G401 (cell line): ENCODE results near the gene BPIFB6. TPM values are rescaled to one million over a fixed set of nuclear protein-coding genes. Genes with fewer than 3 reads are reported as not detected.
"Not testable (repeated sequence)": the region's sequence is repeated elsewhere in the genome, so short reads cannot be mapped to it uniquely, and the experiment has no call there.

Experiments
- DNase-seq: peaks from one replicate; pipeline ENCODE4 v3.0.0-alpha.2; 2015; ENCODE audit warnings: low spot score
- in situ Hi-C: cut with HindIII; loops from 2 replicates; pipeline ENCODE4 v1.10.0; 2016; ENCODE audit warnings: low sequenced_read_pairs, mixed read lengths
- total RNA-seq: library from RNA; depleted of rRNA; stranded (reverse); fragments of >200 nt; shearing (Covaris generic); gene quantifications from 2 replicates; pipeline ENCODE4 v1.2.3, GENCODE V29; 2014

BPIFB6 gene
- total RNA-seq, 1 experiment from 2014 or later, result not detected

DNA sequence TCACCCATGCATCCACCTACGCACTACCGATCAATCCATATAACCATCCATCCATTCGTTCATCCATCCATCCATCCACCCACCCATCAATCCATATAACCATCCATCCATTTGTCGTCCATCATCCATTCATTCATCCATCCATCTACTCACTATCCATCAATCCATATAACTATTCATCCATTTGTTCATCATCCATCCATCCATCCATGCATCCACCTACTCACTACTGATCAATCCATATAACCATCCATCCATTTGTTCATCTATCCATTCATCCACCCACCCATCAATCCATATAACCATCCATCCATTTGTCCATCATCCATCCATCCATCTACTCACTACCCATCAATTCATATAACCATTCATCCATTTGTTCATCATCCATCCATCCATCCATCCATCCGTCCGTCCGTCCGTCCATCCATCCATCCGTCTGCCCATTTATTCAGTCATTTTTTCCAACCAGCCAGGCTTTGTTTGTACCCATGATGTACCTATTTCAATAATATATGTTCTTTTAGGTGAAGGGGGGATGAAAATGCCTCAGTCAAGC, 6.1 kb upstream of the BPIFB6 start:
- in situ Hi-C loops, result no loop called here
- DNase-seq, result no peak

DNA sequence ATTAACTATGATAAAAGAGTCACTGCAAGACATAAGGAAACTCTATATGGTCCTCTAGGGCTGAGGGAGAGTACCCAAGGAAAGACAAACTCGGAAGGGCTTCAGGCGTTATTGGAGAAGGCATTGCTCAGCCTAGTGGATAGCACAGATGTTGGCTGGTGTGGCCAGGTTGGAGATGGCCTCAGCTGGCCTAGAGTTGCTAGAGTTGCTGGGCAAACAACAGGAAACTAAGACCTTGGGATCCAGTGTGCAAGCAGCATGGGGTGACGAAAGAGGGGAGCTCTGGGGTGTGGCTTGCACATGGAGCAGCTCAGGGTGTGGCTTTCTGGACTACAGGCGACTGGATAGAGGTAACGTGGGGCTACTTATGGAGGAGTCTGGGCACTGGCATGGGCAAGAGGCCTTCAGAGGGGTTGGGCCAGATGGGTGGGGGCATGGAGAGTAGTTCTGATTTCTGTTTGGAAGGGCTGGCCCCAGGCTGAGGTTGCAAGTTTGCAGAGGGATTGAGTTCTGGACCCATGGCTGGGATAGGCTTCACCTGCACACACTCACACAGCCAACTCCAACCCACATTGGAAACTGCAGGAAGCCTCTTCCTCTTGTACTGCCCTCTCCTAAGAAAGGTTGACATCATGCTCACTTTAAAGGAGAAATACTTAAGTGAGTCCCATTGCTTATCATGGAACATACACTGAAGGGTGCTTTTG, 5.2 kb upstream of the BPIFB6 start:
- in situ Hi-C loops, result no loop called here
- DNase-seq, result no peak

- in situ Hi-C loops, result no loop called here
- no peak for DNase-seq
Observed at GRCh38 chr20:33026779-33027759, 4.4 kb upstream of the BPIFB6 start.

- in situ Hi-C loops, result no loop called here
Observed at GRCh38 chr20:33027769-33028751, 3.4 kb upstream of the BPIFB6 start.

GRCh38 chr20:33028875-33029274, 2.6 kb upstream of the BPIFB6 start:
- in situ Hi-C loops, result no loop called here
- no peak for DNase-seq

More at GRCh38 chr20:33027769-33028751, 3.4 kb upstream of the BPIFB6 start:
- no peak for DNase-seq

- DNase-seq, result no peak
- in situ Hi-C loops, result no loop called here
Observed at GRCh38 chr20:33030076-33030475, 1.4 kb upstream of the BPIFB6 start.

DNA sequence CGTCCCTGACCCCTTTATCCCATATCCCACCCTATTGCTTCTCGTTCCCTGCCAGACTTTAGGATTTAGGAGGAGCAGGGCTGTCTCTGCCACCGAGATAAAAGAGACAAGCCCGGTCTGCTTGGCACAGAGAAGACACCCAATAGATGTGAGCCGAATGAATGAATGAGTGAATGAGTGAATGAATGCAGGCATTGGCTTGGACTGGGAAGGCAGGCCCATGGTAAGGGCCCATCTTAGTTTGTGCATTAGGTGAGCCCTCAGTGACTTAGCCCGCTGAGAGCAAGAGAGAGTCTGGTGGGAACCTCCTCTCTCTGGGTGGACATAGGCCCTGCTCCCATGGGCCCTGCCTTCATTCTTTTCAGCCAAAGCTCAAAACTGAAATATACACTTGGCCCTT, 879 bp upstream of the BPIFB6 start:
- in situ Hi-C loops, result no loop called here

DNA sequence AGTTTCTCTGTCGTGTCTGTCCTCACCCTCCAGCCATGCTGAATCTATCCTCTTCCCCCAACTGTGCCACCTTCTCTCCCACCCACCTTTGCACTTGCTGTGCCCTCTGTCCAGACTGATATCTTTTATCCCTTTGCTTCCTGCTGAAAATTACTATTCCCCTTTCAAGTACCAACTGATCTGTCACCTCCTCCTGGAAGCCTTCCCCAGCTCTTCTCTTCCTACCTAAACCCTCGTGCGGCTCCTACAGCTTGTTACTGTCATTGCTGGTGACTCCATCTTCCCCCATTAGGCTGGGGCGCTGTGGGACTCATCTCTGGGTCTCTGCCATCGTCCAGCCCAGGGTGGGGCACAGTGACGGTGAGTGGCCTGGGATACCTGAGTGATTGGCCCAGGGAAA, 1.1 kb downstream of the BPIFB6 start:
- in situ Hi-C loops, result no loop called here
- DNase-seq, result no peak

More for the DNA sequence above, 879 bp upstream of the BPIFB6 start:
- DNase-seq, result no peak

DNA sequence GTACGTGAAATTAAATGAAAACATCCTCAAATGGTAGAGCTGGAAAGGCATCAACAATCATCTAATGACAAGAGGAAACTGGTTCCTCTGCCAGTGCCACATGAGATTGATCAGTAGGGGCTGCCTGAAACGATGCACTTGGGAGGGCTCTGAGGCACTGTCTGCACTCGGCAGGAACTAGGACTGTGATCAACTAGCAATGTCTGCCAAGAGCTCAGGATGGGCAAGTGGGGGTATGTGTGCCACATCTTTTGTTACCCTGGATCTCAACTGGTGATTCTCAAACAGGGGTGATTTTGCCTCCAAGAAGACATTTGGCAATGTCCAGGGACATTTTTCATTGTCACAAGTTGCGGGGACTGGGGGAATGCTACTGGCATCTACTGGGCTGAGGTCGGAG, 1.9 kb downstream of the BPIFB6 start:
- in situ Hi-C loops, result no loop called here
- DNase-seq, result no peak

DNA sequence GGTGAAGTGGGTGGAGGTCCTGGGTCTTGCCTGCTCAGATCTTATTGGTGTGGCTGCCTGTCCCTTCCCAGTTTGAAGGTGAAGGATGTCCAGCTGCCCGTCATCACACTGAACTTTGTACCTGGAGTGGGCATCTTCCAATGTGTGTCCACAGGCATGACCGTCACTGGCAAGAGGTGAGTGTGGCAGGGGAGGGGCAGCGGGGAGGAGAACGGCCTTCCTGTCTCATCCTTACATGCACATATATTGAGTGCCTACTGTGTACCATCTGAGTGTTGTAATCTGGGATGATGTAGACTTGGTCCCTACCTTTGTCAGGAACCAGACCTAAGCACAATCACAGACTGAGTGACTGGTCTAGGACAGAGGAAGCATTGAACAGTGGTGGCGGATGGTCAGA, 2.7 kb downstream of the BPIFB6 start:
- no peak for DNase-seq
- in situ Hi-C loops, result no loop called here

GRCh38 chr20:33034901-33035492, 3.5 kb downstream of the BPIFB6 start:
- in situ Hi-C loops, result no loop called here
- DNase-seq, result no peak

GRCh38 chr20:33037456-33037855, 6.0 kb downstream of the BPIFB6 start:
- in situ Hi-C loops, result no loop called here
- DNase-seq, result no peak

GRCh38 chr20:33038243-33038642, 6.8 kb downstream of the BPIFB6 start:
- DNase-seq, result no peak
- in situ Hi-C loops, result no loop called here

DNA sequence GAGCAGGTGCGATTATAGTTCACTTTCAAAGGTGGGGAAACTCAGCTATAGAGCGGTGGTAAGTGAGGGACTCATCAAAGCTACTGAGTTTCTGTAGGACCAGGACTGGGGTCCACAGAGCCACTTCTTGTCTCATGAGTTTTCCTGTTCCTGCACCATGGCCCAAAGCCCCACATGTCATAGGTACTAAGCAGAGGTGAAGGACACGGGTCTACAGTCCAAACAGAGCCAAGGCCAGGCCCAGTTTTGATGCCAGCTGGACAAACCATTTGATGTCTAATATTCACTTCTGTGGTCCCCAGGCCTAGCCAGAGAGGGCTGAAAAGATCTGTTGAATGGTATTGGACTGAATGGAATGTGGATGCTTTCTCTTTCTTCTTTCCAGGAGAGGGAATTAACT, 11.0 kb downstream of the BPIFB6 start:
- no peak for DNase-seq
- in situ Hi-C loops, result no loop called here

DNA sequence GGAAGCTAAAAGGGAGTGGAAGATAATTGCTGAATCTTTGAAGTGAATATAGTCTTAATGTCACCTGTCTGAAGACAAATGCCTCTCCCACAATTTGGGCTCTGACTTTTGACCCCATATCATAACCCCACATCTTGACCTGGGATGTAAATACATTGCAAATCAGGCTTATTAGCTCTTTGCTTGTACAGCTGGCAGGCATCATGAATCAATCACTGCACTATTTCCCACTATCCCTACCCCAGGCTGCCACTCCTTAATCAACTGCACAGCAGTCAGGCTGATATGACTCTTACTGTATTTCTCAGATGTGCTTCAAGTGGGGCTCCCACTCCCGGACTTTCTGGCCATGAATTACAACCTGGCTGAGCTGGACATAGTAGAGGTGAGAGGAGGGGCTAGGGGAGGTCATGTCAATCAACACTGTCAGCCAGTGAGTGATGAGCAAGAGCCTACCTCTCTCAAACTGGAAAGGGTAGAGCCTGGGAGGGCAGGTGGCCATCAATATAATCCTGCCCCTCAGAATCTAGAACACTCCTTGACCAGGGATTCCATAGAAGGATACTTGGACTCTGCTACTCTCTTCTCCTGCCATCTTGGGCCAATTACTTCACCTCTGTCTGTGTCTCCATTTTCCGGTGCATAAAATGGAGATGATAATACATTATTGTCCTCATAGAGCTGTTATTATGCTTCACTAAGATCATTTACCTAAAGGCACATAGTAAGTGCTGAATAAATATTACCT, 11.7 kb downstream of the BPIFB6 start:
- DNase-seq, result no peak
- in situ Hi-C loops, result no loop called here

DNA sequence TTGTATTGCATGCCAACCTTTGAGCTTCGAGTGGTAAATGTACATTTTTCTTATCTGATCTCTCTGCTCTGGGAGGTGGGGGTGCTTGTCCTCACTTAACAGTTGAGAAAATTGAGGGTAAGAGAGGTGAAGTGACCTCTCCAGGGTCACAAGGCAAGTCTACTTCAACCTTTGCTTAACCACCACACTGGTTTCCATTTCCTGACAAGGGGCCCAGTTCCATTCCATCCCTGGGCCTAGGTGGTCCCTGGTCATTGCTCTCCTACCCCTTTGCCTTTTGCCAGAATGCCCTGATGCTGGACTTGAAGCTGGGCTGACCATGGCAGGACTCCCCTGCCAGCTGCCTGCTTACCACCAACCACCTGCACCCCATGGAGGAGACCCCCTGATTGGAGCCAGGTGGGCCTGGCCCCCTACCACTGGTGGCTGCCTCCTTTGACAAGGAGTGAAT, 12.3 kb downstream of the BPIFB6 start:
- in situ Hi-C loops, result no loop called here
- DNase-seq, result no peak

DNA sequence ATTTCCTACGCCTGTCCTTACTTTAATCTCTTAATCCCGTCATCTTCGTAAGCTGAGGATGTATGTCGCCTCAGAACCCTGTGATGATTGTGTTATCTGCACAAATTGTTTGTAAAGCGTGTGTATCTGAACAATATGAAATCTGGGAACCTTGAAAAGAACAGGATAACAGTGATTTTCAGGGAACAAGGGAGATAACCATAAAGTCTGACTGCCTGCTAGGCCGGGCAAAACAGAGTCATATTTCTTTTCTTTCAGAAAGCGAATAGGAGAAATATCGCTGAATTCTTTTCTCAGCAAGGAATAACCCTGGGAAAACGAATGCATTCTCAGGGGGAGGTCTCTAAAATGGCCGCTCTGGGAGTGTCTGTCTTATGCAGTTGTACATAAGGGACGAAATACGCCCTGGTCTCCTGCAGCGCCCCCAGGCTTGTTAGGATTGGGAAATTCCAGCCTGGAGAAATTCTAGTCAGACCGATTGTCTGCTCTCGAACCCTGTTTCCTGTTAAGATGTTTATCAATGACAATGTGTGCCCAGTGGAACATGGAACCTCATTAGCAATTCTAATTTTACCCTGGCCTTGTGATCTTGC, 13.8 kb downstream of the BPIFB6 start:
- in situ Hi-C loops, DNase-seq: not testable (repeated sequence)
